ENCODE results near the gene BST1. TPM values are rescaled to one million over a fixed set of nuclear protein-coding genes. Genes with fewer than 3 reads are reported as not detected.

Gene BST1
- polyA plus RNA-seq, 1 donor (not counting 4 experiments of a cell fraction or from before 2014, with no cell fraction given): 1.2 TPM

- Histone ChIP-seq H2AFZ (ENCODE audit: control insufficient read depth, low read length) (peak overlapping the region; percentile 1), H3K9ac (ENCODE audit: control insufficient read depth, extremely low read depth, insufficient read depth, low read length) (no peak overlapping the region), H3K4me2 (ENCODE audit: control insufficient read depth, extremely low read depth, insufficient read depth, low read depth, low read length) (no peak overlapping the region), H3K4me3 (ENCODE audit: control insufficient read depth in 2 of 3, extremely low read depth in 1 of 3, insufficient read depth in 2 of 3, low read depth in 1 of 3, low read length in 3 of 3) (no peak overlapping the region), H3K9me3 (ENCODE audit: control insufficient read depth, low read depth, low read length) (no peaks in the 10 kb centered on the region), H3K36me3 (ENCODE audit: control insufficient read depth in 2 of 2, extremely low read depth in 1 of 2, insufficient read depth in 2 of 2, low read length in 2 of 2) (no peaks in the 10 kb centered on the region), H4K20me1 (ENCODE audit: control insufficient read depth, extremely low read depth, insufficient read depth, low read length) (no peaks in the 10 kb centered on the region), H3K4me1 (ENCODE audit: control insufficient read depth, extremely low read depth, insufficient read depth, low read length) (peaks cover 4% of the 10 kb centered on the region), H3K27ac (ENCODE audit: control insufficient read depth, insufficient read depth, low read length) (no peak overlapping the region), H3K79me2 (ENCODE audit: control insufficient read depth, insufficient read depth, low read length) (no peaks in the 10 kb centered on the region), H3K27me3 (ENCODE audit: control insufficient read depth, extremely low read depth, insufficient read depth, low read length) (no peaks in the 10 kb centered on the region), H3K9me1 (ENCODE audit: control insufficient read depth, extremely low read depth, insufficient read depth, low read length) (no peaks in the 10 kb centered on the region)
- dilution Hi-C loops (cut with MboI; ENCODE audit: extremely low pct_ligation_motif_present, low sequenced_read_pairs): no loop called here
- DNase-seq (ENCODE audit: low read depth, low spot score): no peak
- TF ChIP-seq EZH2 (IDR thresholded peaks at IDR 0.05; ENCODE audit: low read length) (no peak), CTCF (optimal IDR thresholded peaks at IDR 0.05 in 1 of 3, IDR thresholded peaks at IDR 0.05 in 1 of 3, conservative IDR thresholded peaks at IDR 0.05 in 1 of 3; ENCODE audit: extremely low read depth in 1 of 3, insufficient read depth in 2 of 3, low read length in 3 of 3) (no peak)
- FAIRE-seq: no peak
Measured at GRCh38 chr4:15707363-15707715, 4.5 kb downstream of the BST1 start.

GRCh38 chr4:15711762-15712161, 8.9 kb downstream of the BST1 start:
- no peak for DNase-seq (ENCODE audit: low read depth, low spot score)
- H3K9me3 ChIP-seq (ENCODE audit: control insufficient read depth, low read depth, low read length): no peaks in the 10 kb centered on the region
- H3K27me3 ChIP-seq (ENCODE audit: control insufficient read depth, extremely low read depth, insufficient read depth, low read length): no peaks in the 10 kb centered on the region
- H3K27ac ChIP-seq (ENCODE audit: control insufficient read depth, insufficient read depth, low read length): no peak overlapping the region
- H3K9me1 ChIP-seq (ENCODE audit: control insufficient read depth, extremely low read depth, insufficient read depth, low read length): no peaks in the 10 kb centered on the region
- H3K4me2 ChIP-seq (ENCODE audit: control insufficient read depth, extremely low read depth, insufficient read depth, low read depth, low read length): no peak overlapping the region
- FAIRE-seq: no peak
- dilution Hi-C loops (cut with MboI; ENCODE audit: extremely low pct_ligation_motif_present, low sequenced_read_pairs): no loop called here
- no peak overlapping the region for H2AFZ ChIP-seq (ENCODE audit: control insufficient read depth, low read length)
- H3K9ac ChIP-seq (ENCODE audit: control insufficient read depth, extremely low read depth, insufficient read depth, low read length): no peak overlapping the region
- no peaks in the 10 kb centered on the region for H4K20me1 ChIP-seq (ENCODE audit: control insufficient read depth, extremely low read depth, insufficient read depth, low read length)
- no peaks in the 10 kb centered on the region for H3K36me3 ChIP-seq (ENCODE audit: control insufficient read depth in 2 of 2, extremely low read depth in 1 of 2, insufficient read depth in 2 of 2, low read length in 2 of 2)
- H3K79me2 ChIP-seq (ENCODE audit: control insufficient read depth, insufficient read depth, low read length): no peaks in the 10 kb centered on the region
- H3K4me1 ChIP-seq (ENCODE audit: control insufficient read depth, extremely low read depth, insufficient read depth, low read length): no peaks in the 10 kb centered on the region
- TF ChIP-seq EZH2 (IDR thresholded peaks at IDR 0.05; ENCODE audit: low read length): no peak
- TF ChIP-seq CTCF (optimal IDR thresholded peaks at IDR 0.05 in 1 of 3, IDR thresholded peaks at IDR 0.05 in 1 of 3, conservative IDR thresholded peaks at IDR 0.05 in 1 of 3; ENCODE audit: extremely low read depth in 1 of 3, insufficient read depth in 2 of 3, low read length in 3 of 3): no peak
- no peak overlapping the region for H3K4me3 ChIP-seq (ENCODE audit: control insufficient read depth in 2 of 3, extremely low read depth in 1 of 3, insufficient read depth in 2 of 3, low read depth in 1 of 3, low read length in 3 of 3)
